ENCODE results near the gene ZDHHC14. TPM values are rescaled to one million over a fixed set of nuclear protein-coding genes. Genes with fewer than 3 reads are reported as not detected.

The ZDHHC14 gene
- total and polyA plus RNA-seq, 2 of the 8 experiments (the other 6 are each of a cell fraction or from before 2014, with no cell fraction given) = 2.9 to 5.3 TPM

DNA sequence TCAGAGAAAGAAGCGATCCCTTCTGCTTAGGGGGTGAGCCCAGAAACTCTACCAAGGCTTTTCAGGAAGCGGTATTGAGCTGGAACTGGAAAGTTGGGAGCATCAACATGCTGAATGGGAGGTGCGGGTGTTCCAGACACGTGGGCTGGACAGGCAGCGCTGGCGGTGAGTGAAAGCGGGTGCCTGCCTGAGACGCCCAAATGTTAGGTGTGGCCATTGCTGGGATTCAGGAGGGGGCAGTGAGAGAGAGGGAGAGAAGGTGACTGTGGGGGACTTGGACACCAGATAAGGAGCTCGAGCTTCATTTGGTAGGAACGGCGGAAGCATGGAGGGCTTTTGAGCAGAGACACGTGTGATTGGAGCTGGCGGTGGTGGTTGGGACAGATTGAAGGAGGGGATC, 157.7 kb downstream of the ZDHHC14 start:
- no peak overlapping the region for H3K14ac ChIP-seq (ENCODE audit: insufficient read length)
- no peak overlapping the region for H4K91ac ChIP-seq (replicated peaks; ENCODE audit: insufficient read length, low read length)
- CTCF ChIA-PET (ENCODE audit: partially characterized antibody) = interaction anchor here (1.5 kb wide), 1 partner anchor 18 kb away, joined by 3 read pairs; no protein-coding TSS in a partner anchor
- H3K23me2 ChIP-seq (ENCODE audit: low read depth, low read length) = no peaks in the 10 kb centered on the region
- H3K79me1 ChIP-seq (ENCODE audit: low read depth, low read length) = no peaks in the 10 kb centered on the region
- no peak overlapping the region for H2AFZ ChIP-seq (ENCODE audit: low read length)
- no peak overlapping the region for H3K18ac ChIP-seq (ENCODE audit: extremely low read depth, low read length)
- H4K5ac ChIP-seq (ENCODE audit: insufficient read length, low read depth, low read length) = no peak overlapping the region
- POLR2A ChIA-PET (ENCODE audit: partially characterized antibody) = interaction anchor here (1.1 to 2.3 kb wide), 2 partner anchors 13 to 14 kb away, joined by 3 to 7 read pairs; no protein-coding TSS in a partner anchor
- H3K4me2 ChIP-seq (ENCODE audit: insufficient read depth in 1 of 2, low read depth in 2 of 2, low read length in 2 of 2) = no peak overlapping the region
- H2BK120ac ChIP-seq (replicated peaks; ENCODE audit: low read depth, low read length) = no peak overlapping the region
- H2BK12ac ChIP-seq (ENCODE audit: low read depth, low read length) = no peak overlapping the region
- no peaks in the 10 kb centered on the region for H3K27me3 ChIP-seq (replicated peaks in 1 of 4; ENCODE audit: control insufficient read depth in 3 of 4, extremely low read depth in 1 of 4, insufficient read depth in 3 of 4, low read length in 3 of 4)
- H2BK20ac ChIP-seq (ENCODE audit: low read length) = no peak overlapping the region
- no peak overlapping the region for H2BK15ac ChIP-seq (ENCODE audit: low read length)
- TF ChIP-seq GTF2F1 (IDR thresholded peaks at IDR 0.05; ENCODE audit: borderline replicate concordance, low read depth, low read length) (no peak), SIX5 (IDR thresholded peaks at IDR 0.05; ENCODE audit: low read depth, low read length) (no peak), CHD2 (IDR thresholded peaks at IDR 0.05; ENCODE audit: low read length) (no peak), SIRT6 (IDR thresholded peaks at IDR 0.05; ENCODE audit: low read length) (no peak), BCL11A (IDR thresholded peaks at IDR 0.05; ENCODE audit: low read depth in 2 of 2, low read length in 2 of 2) (no peak), GABPA (IDR thresholded peaks at IDR 0.05; ENCODE audit: borderline replicate concordance, insufficient read depth, low read length) (no peak), CHD1 (IDR thresholded peaks at IDR 0.05; ENCODE audit: low read depth, low read length) (no peak)
- H3K56ac ChIP-seq (replicated peaks; ENCODE audit: insufficient read length, low read depth, low read length) = no peak overlapping the region
- no peak overlapping the region for H2AK5ac ChIP-seq (ENCODE audit: low read depth, low read length)
- H4K8ac ChIP-seq (ENCODE audit: extremely low read depth, insufficient read depth, low read length) = no peak overlapping the region; the same call in 1 of the 2 replicates
- no peak overlapping the region for H3K9ac ChIP-seq (replicated peaks in 1 of 4; ENCODE audit: extremely low read depth in 1 of 4, low read depth in 3 of 4, low read length in 3 of 4)
- no peak overlapping the region for H3K23ac ChIP-seq (ENCODE audit: insufficient read length)
- no peak overlapping the region for H3K27ac ChIP-seq (ENCODE audit: low read depth, low read length)
- peaks cover 4 to 17% (median 7%) of the 10 kb centered on the region in 4 experiments; a peak in 6 of 7 replicates for H3K4me1 ChIP-seq (replicated peaks in 1 of 4; ENCODE audit: control insufficient read depth in 3 of 4, insufficient read depth in 4 of 4, low read length in 3 of 4)
- no peak overlapping the region for H3K4ac ChIP-seq (replicated peaks; ENCODE audit: insufficient read length, low read depth, low read length)
- H4K20me1 ChIP-seq (replicated peaks in 1 of 2; ENCODE audit: control insufficient read depth in 1 of 2, insufficient read depth in 2 of 2, low read length in 2 of 2) = no peaks in the 10 kb centered on the region
- H3K9me3 ChIP-seq (ENCODE audit: insufficient read depth in 2 of 2, low read depth in 1 of 2, low read length in 1 of 2) = no peaks in the 10 kb centered on the region
- H3K79me2 ChIP-seq (ENCODE audit: control insufficient read depth in 1 of 2, insufficient read depth in 2 of 2, low read length in 2 of 2) = no peaks in the 10 kb centered on the region
- WGBS, 2 experiments (ENCODE audit: extremely low coverage in 1 of 2, insufficient coverage in 1 of 2, insufficient read length in 1 of 2, insufficient replicate concordance in 2 of 2, low coverage in 1 of 2, low lambda C conversion rate in 2 of 2, missing lambda C conversion rate in 1 of 2) = 95% methylated on average over 13 of the region's 13 CpGs; no CpG with 5 or more reads in 1 of the 2 experiments
- H2BK5ac ChIP-seq (ENCODE audit: low read depth, low read length) = no peak overlapping the region
- FAIRE-seq (no peak), DNase-seq (ENCODE audit: low read depth in 1 of 2, low spot score in 2 of 2) (no peak)
- H3K36me3 ChIP-seq (ENCODE audit: control insufficient read depth in 2 of 4, insufficient read depth in 4 of 4, low read length in 3 of 4) = no peaks in the 10 kb centered on the region
- no peak overlapping the region for H3K4me3 ChIP-seq (ENCODE audit: extremely low read depth in 1 of 4, insufficient read depth in 2 of 4, low read depth in 3 of 4, low read length in 4 of 4)
